HG02970 (cell line): ENCODE data around the gene ENGASE.

ENCODE experiments used
- ATAC-seq: cut with Tn5 transposase; IDR thresholded peaks from one replicate; pipeline ENCODE4 v1.9.1; 2021; ENCODE audit warnings: mild to moderate bottlenecking, moderate library complexity, moderate number of reproducible peaks; ENCODE audit not compliant: unreplicated experiment, low FRiP score

The ENGASE gene

GRCh38 chr17:79111097-79111496, 36.5 kb downstream of the ENGASE start:
- ATAC-seq = no peak

- no peak for ATAC-seq
Measured at GRCh38 chr17:79112471-79112870, 37.8 kb downstream of the ENGASE start.

GRCh38 chr17:79113699-79114457, 39.3 kb downstream of the ENGASE start:
- no peak for ATAC-seq

- no peak for ATAC-seq
Measured at GRCh38 chr17:79114458-79115301, 40.1 kb downstream of the ENGASE start.

- ATAC-seq = no peak
Measured at GRCh38 chr17:79115487-79115886, 40.9 kb downstream of the ENGASE start.

GRCh38 chr17:79116575-79117368, 42.1 kb downstream of the ENGASE start:
- ATAC-seq = no peak

GRCh38 chr17:79117905-79118487, 43.4 kb downstream of the ENGASE start:
- no peak for ATAC-seq

- ATAC-seq = no peak
Measured at GRCh38 chr17:79118924-79119323, 44.3 kb downstream of the ENGASE start.

GRCh38 chr17:79120259-79120658, 45.6 kb downstream of the ENGASE start:
- no peak for ATAC-seq

GRCh38 chr17:79123988-79124387, 49.4 kb downstream of the ENGASE start:
- ATAC-seq = no peak

- ATAC-seq = no peak
Measured at GRCh38 chr17:79124513-79125209, 50.0 kb downstream of the ENGASE start.

- ATAC-seq = no peak
Measured at GRCh38 chr17:79125503-79125902, 50.9 kb downstream of the ENGASE start.

GRCh38 chr17:79126139-79126538, 51.5 kb downstream of the ENGASE start:
- no peak for ATAC-seq

- no peak for ATAC-seq
Measured at GRCh38 chr17:79127534-79128135, 53.0 kb downstream of the ENGASE start.

- no peak for ATAC-seq
Measured at GRCh38 chr17:79129523-79129922, 54.9 kb downstream of the ENGASE start.

- no peak for ATAC-seq
Measured at GRCh38 chr17:79130536-79131273, 56.1 kb downstream of the ENGASE start.

GRCh38 chr17:79131274-79131635, 56.6 kb downstream of the ENGASE start:
- no peak for ATAC-seq

- ATAC-seq = no peak
Measured at GRCh38 chr17:79131701-79132100, 57.1 kb downstream of the ENGASE start.
